H1 (cell line): Measurements from ENCODE around the gene FNIP2. TPM values are rescaled to one million over a fixed set of nuclear protein-coding genes. Genes with fewer than 3 reads are reported as not detected.

ENCODE experiments used
- CTCF ChIA-PET: fragments of 300-600 bp; sonication (Branson Sonifier 250); formaldehyde crosslinking; loops from one replicate; lab custom pipeline; 2021; ENCODE audit not compliant: partially characterized antibody; lab: Charles Lee
- POLR2A ChIA-PET: fragments of 300-600 bp; sonication (Branson Sonifier 250); formaldehyde crosslinking; loops from one replicate; lab custom pipeline; 2021; ENCODE audit warnings: inconsistent platforms; ENCODE audit not compliant: partially characterized antibody; lab: Charles Lee
- DNase-seq, 2 experiments: peaks; one replicate each; pipeline versions ENCODE4 v3.0.0 to v3.0.0-alpha.2; 2010 to 2022; ENCODE audit warnings: low spot score in 2 of 2, low read depth in 1 of 2, mixed read lengths in 1 of 2
- FAIRE-seq: peaks from 2 replicates; lab custom pipeline; 2011; peaks lifted over from hg19 to GRCh38; lab: Jason Lieb, UNC
- H2AFZ ChIP-seq: 2 replicates; pipeline ENCODE4 v1.8.1; 2012; ENCODE audit warnings: low read length, inconsistent platforms
- H2AK5ac ChIP-seq: 2 replicates; pipeline ENCODE4 v1.6.1; 2013; ENCODE audit warnings: low read depth, low read length
- H2BK120ac ChIP-seq: replicated peaks from 2 replicates; pipeline ENCODE3; 2013; ENCODE audit warnings: low read depth, low read length, inconsistent platforms
- H2BK12ac ChIP-seq: 2 replicates; pipeline ENCODE4 v1.6.1; 2013; ENCODE audit warnings: low read depth, low read length
- H2BK15ac ChIP-seq: 2 replicates; pipeline ENCODE4 v1.6.1; 2013; ENCODE audit warnings: low read length
- H2BK20ac ChIP-seq: 2 replicates; pipeline ENCODE4 v1.6.1; 2013; ENCODE audit warnings: low read length
- H2BK5ac ChIP-seq: 2 replicates; pipeline ENCODE4 v1.6.1; 2013; ENCODE audit warnings: low read depth, low read length
- H3K14ac ChIP-seq: 2 replicates; pipeline ENCODE4 v1.6.1; 2013; ENCODE audit warnings: inconsistent platforms; ENCODE audit not compliant: insufficient read length
- H3K18ac ChIP-seq: 2 replicates; pipeline ENCODE4 v1.6.1; 2013; ENCODE audit warnings: low read length; ENCODE audit errors: extremely low read depth
- H3K23ac ChIP-seq: 2 replicates; pipeline ENCODE4 v1.6.1; 2013; ENCODE audit warnings: inconsistent platforms; ENCODE audit not compliant: insufficient read length
- H3K23me2 ChIP-seq: 2 replicates; pipeline ENCODE4 v1.6.1; 2013; ENCODE audit warnings: low read depth, low read length
- H3K27ac ChIP-seq: 2 replicates; pipeline ENCODE4 v1.6.1; 2011; ENCODE audit warnings: low read depth, low read length, inconsistent platforms
- H3K27me3 ChIP-seq, 4 experiments: replicated peaks in 1 of 4; 1 replicate in 1 of 4; 2 replicates in 3 of 4; pipeline versions ENCODE4 v1.6.1 to v1.8.1; 2011 to 2013; ENCODE audit warnings: low read length in 3 of 4, mild to moderate bottlenecking in 3 of 4, inconsistent platforms in 2 of 4, mixed read lengths in 2 of 4, moderate library complexity in 1 of 4; ENCODE audit not compliant: control insufficient read depth in 3 of 4, insufficient read depth in 3 of 4; ENCODE audit errors: extremely low read depth in 1 of 4
- H3K36me3 ChIP-seq, 4 experiments: 2 replicates each; pipeline versions ENCODE4 v1.6.1 to v1.8.1; 2011 to 2013; ENCODE audit warnings: mild to moderate bottlenecking in 4 of 4, low read length in 3 of 4, moderate library complexity in 2 of 4, control low read depth in 1 of 4, inconsistent platforms in 1 of 4; ENCODE audit not compliant: insufficient read depth in 4 of 4, control insufficient read depth in 2 of 4
- H3K4ac ChIP-seq: replicated peaks from 2 replicates; pipeline ENCODE3; 2013; ENCODE audit warnings: low read length, low read depth, mixed read lengths, inconsistent platforms; ENCODE audit not compliant: insufficient read length
- H3K4me1 ChIP-seq, 4 experiments: replicated peaks in 1 of 4; 1 replicate in 1 of 4; 2 replicates in 3 of 4; pipeline versions ENCODE4 v1.6.1 to v1.8.1; 2011 to 2013; ENCODE audit warnings: low read length in 3 of 4, inconsistent platforms in 2 of 4, mixed read lengths in 1 of 4; ENCODE audit not compliant: insufficient read depth in 4 of 4, control insufficient read depth in 3 of 4
- H3K4me2 ChIP-seq, 2 experiments: 2 replicates each; pipeline versions ENCODE4 v1.6.1 to v1.8.1; 2011 to 2013; ENCODE audit warnings: low read depth in 2 of 2, low read length in 2 of 2, control low read depth in 1 of 2, inconsistent platforms in 1 of 2, mild to moderate bottlenecking in 1 of 2; ENCODE audit not compliant: insufficient read depth in 1 of 2
- H3K4me3 ChIP-seq, 4 experiments: fragments of 200-600, 300-600 bp in 1 of 4; sonication (generic), shearing (Covaris generic), sonication (Bioruptor Twin) in 1 of 4; 2 replicates each; pipeline versions ENCODE4 v1.5.1 to v1.8.1; 2011 to 2016; ENCODE audit warnings: low read length in 4 of 4, low read depth in 3 of 4, control low read depth in 2 of 4, inconsistent platforms in 2 of 4, mild to moderate bottlenecking in 2 of 4, mixed read lengths in 1 of 4, moderate library complexity in 1 of 4; ENCODE audit not compliant: insufficient read depth in 2 of 4; ENCODE audit errors: extremely low read depth in 1 of 4
- H3K56ac ChIP-seq: replicated peaks from 2 replicates; pipeline ENCODE3; 2013; ENCODE audit warnings: low read depth, mild to moderate bottlenecking, mixed read lengths, low read length, inconsistent platforms; ENCODE audit not compliant: insufficient read length
- H3K79me1 ChIP-seq: 2 replicates; pipeline ENCODE4 v1.6.1; 2013; ENCODE audit warnings: low read depth, low read length, control low read depth
- H3K79me2 ChIP-seq, 2 experiments: 2 replicates each; pipeline versions ENCODE4 v1.6.1 to v1.8.1; 2012 to 2013; ENCODE audit warnings: low read length in 2 of 2, mild to moderate bottlenecking in 2 of 2, inconsistent platforms in 1 of 2; ENCODE audit not compliant: insufficient read depth in 2 of 2, control insufficient read depth in 1 of 2
- H3K9ac ChIP-seq, 4 experiments: replicated peaks in 1 of 4; 1 replicate in 1 of 4; 2 replicates in 3 of 4; pipeline versions ENCODE4 v1.6.1 to v1.8.1; 2011 to 2013; ENCODE audit warnings: low read depth in 3 of 4, low read length in 3 of 4, control low read depth in 2 of 4, mild to moderate bottlenecking in 2 of 4, moderate library complexity in 2 of 4, inconsistent platforms in 1 of 4; ENCODE audit errors: extremely low read depth in 1 of 4
- H3K9me3 ChIP-seq, 2 experiments: 2 replicates each; pipeline versions ENCODE4 v1.6.1 to v1.8.1; 2012 to 2013; ENCODE audit warnings: mild to moderate bottlenecking in 2 of 2, moderate library complexity in 2 of 2, control low read depth in 1 of 2, inconsistent platforms in 1 of 2, low read depth in 1 of 2, low read length in 1 of 2, mixed read lengths in 1 of 2; ENCODE audit not compliant: insufficient read depth in 2 of 2
- H4K20me1 ChIP-seq, 2 experiments: replicated peaks in 1 of 2; 2 replicates each; pipeline versions ENCODE3 to v1.8.1; 2011 to 2013; ENCODE audit warnings: inconsistent platforms in 2 of 2, low read length in 2 of 2, mild to moderate bottlenecking in 1 of 2; ENCODE audit not compliant: insufficient read depth in 2 of 2, control insufficient read depth in 1 of 2
- H4K5ac ChIP-seq: 2 replicates; pipeline ENCODE4 v1.6.1; 2013; ENCODE audit warnings: low read length, low read depth, mixed read lengths, inconsistent platforms; ENCODE audit not compliant: insufficient read length
- H4K8ac ChIP-seq: 2 replicates; pipeline ENCODE4 v1.8.0; 2013; ENCODE audit warnings: mild to moderate bottlenecking, moderate library complexity, low read length, inconsistent platforms; ENCODE audit not compliant: insufficient read depth; ENCODE audit errors: extremely low read depth
- H4K91ac ChIP-seq: replicated peaks from 2 replicates; pipeline ENCODE3; 2013; ENCODE audit warnings: low read length, mixed read lengths, inconsistent platforms; ENCODE audit not compliant: insufficient read length
- EGR1 ChIP-seq: IDR thresholded peaks from 2 replicates; pipeline ENCODE4 v1.6.1; 2011; ENCODE audit warnings: low read depth, low read length, borderline replicate concordance
- EZH2 ChIP-seq: fragments of 200-600 bp; sonication (generic); IDR thresholded peaks from 2 replicates; pipeline ENCODE4 v1.7.1; 2012; ENCODE audit warnings: low read depth, mild to moderate bottlenecking, moderate library complexity, low read length, inconsistent platforms; ENCODE audit not compliant: severe bottlenecking
- FOSL1 ChIP-seq: IDR thresholded peaks from 2 replicates; pipeline ENCODE4 v1.6.1; 2011; ENCODE audit warnings: mild to moderate bottlenecking, low read depth, low read length, moderate library complexity; ENCODE audit not compliant: insufficient read depth
- JUND ChIP-seq: IDR thresholded peaks from 2 replicates; pipeline ENCODE4 v1.6.1; 2011; ENCODE audit warnings: mild to moderate bottlenecking, improper control_type of control experiment, low read length
- NANOG ChIP-seq: IDR thresholded peaks from 2 replicates; pipeline ENCODE4 v1.6.1; 2011; ENCODE audit warnings: low read length, low read depth, mild to moderate bottlenecking, inconsistent platforms; ENCODE audit not compliant: insufficient read depth, poor library complexity, severe bottlenecking
- RNF2 ChIP-seq: fragments of 200-900, 300-1000 bp; sonication (generic); IDR thresholded peaks from 2 replicates; pipeline ENCODE4 v1.7.1; 2016; ENCODE audit warnings: borderline replicate concordance, low read depth, mild to moderate bottlenecking, antibody characterized with exemption, low read length; ENCODE audit not compliant: poor library complexity, severe bottlenecking; ENCODE audit errors: missing control alignments
- SP2 ChIP-seq: IDR thresholded peaks from 2 replicates; pipeline ENCODE4 v1.6.1; 2012; ENCODE audit warnings: mild to moderate bottlenecking, low read length, inconsistent platforms
- SRF ChIP-seq: IDR thresholded peaks from 2 replicates; pipeline ENCODE4 v1.6.1; 2011; ENCODE audit warnings: mild to moderate bottlenecking, low read depth, low read length, moderate library complexity
- TAF1 ChIP-seq: IDR thresholded peaks from 2 replicates; pipeline ENCODE4 v1.6.1; 2011; ENCODE audit warnings: mild to moderate bottlenecking, low read depth, low read length
- WGBS, 2 experiments: shearing (Covaris generic) in 1 of 2; methylation state at CpG; one replicate each; pipeline versions ENCODE4 v1.1.6 to v1.1.7; 2013 to 2015; ENCODE audit warnings: low lambda C conversion rate in 2 of 2, mixed read lengths in 2 of 2, inconsistent platforms in 1 of 2, low coverage in 1 of 2, missing lambda C conversion rate in 1 of 2; ENCODE audit not compliant: insufficient replicate concordance in 2 of 2, insufficient coverage in 1 of 2, insufficient read length in 1 of 2; ENCODE audit errors: extremely low coverage in 1 of 2, missing lambda C conversion rate in 1 of 2; 5-methylcytosine and 5-hydroxymethylcytosine counted together
- polyA plus RNA-seq, 7 experiments: library from polyadenylated mRNA; depleted of rRNA in 3 of 7; stranded (reverse) in 5 of 7; unstranded in 2 of 7; fragments of >200 nt in 5 of 7; fragments of 200-250 nt in 2 of 7; gene quantifications; 1 replicate in 5 of 7; 2 replicates in 1 of 7; 4 replicates in 1 of 7; pipeline versions ENCODE4 v1.2.1 to v1.2.3, GENCODE V29; 2011 to 2013; ENCODE audit warnings: missing spikeins in 2 of 7, mixed read lengths in 2 of 7
- total RNA-seq: library from RNA; stranded (reverse); fragmentation: NEBNext Ultra II Directional; extraction: Animal tissue kit (Norgen Biotek cat#: 25700); gene quantifications from 2 replicates; pipeline ENCODE4 v1.2.1, GENCODE V29; 2021
- TF ChIP-seq, protein P1 (sequence below): IDR thresholded peaks from 2 replicates; pipeline ENCODE4 v1.6.1; 2012; ENCODE audit warnings: inconsistent platforms

The FNIP2 gene
- total and polyA plus RNA-seq, 2 of the 8 experiments (the other 6 are each of a cell fraction or from before 2014, with no cell fraction given), result 4.0 to 13.0 TPM

DNA sequence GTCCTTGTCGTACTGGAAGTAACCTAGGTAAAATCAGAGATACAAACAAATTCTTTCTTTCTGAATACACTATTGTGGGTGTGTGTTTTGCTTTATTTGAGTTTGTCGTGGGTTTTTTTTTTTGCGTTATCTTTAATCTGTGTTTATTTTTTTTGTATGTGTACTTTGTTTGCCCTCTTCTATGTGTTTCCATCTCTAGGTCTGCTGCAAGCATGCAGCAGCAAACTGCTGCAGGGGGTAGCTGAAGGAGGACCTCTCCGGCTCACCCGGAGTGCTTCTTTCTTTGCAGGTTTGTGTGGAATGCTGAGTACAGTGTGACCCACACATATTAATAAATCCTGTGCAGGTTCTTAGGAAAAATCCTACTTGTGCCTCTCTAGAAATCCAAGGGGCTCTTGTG is 64.8 kb downstream of the FNIP2 start:
- Histone ChIP-seq H3K9me3 (no peaks in the 10 kb centered on the region), H3K79me1 (no peaks in the 10 kb centered on the region), H2BK12ac (no peak overlapping the region), H2BK20ac (no peak overlapping the region), H3K36me3 (peaks cover 0 to 3% (median 0%) of the 10 kb centered on the region in 4 experiments; a peak in 1 of 8 replicates), H3K14ac (no peak overlapping the region), H2BK120ac (no peak overlapping the region), H4K20me1 (no peaks in the 10 kb centered on the region), H3K27me3 (no peaks in the 10 kb centered on the region), H3K4ac (no peak overlapping the region), H3K27ac (no peak overlapping the region), H2AFZ (no peak overlapping the region), H2BK5ac (no peak overlapping the region), H3K23ac (no peak overlapping the region), H3K18ac (no peak overlapping the region), H4K8ac (no peak overlapping the region), H3K4me3 (no peak overlapping the region), H3K4me2 (no peak overlapping the region), H3K9ac (no peak overlapping the region), H3K4me1 (peaks cover 0 to 3% (median 1%) of the 10 kb centered on the region in 4 experiments; a peak in 2 of 7 replicates), H3K23me2 (no peaks in the 10 kb centered on the region; the same call in 1 of the 2 replicates), H4K5ac (no peak overlapping the region), H2AK5ac (no peak overlapping the region), H3K79me2 (no peaks in the 10 kb centered on the region), H4K91ac (no peak overlapping the region), H2BK15ac (no peak overlapping the region), H3K56ac (no peak overlapping the region)
- FAIRE-seq (no peak), DNase-seq (no peak)
- ChIA-PET POLR2A (no interaction called here), CTCF (interaction anchor here (0.5 to 10.1 kb wide), 3 partner anchors 17 to 543 kb away, joined by 3 to 91 read pairs (median 4); no protein-coding TSS in a partner anchor)
- 86% methylated on average over 5 of the region's 5 CpGs; no CpG with 5 or more reads in 1 of the 2 experiments for WGBS, 2 experiments
- TF ChIP-seq SRF (no peak), NANOG (no peak), RNF2 (no peak), JUND (no peak), EGR1 (no peak), TAF1 (no peak), SP2 (no peak), FOSL1 (no peak), EZH2 (no peak)
- TF ChIP-seq, protein P1, sequence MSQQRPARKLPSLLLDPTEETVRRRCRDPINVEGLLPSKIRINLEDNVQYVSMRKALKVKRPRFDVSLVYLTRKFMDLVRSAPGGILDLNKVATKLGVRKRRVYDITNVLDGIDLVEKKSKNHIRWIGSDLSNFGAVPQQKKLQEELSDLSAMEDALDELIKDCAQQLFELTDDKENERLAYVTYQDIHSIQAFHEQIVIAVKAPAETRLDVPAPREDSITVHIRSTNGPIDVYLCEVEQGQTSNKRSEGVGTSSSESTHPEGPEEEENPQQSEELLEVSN, result no peak
